ENCODE measurements around the gene NLRP11. TPM values are rescaled to one million over a fixed set of nuclear protein-coding genes. Genes with fewer than 3 reads are reported as not detected.

The NLRP11 gene
- total and polyA plus RNA-seq, 2 experiments from 2014 or later: not detected

GRCh38 chr19:55877211-55877610, 45.4 kb upstream of the NLRP11 start:
- H4K20me1 ChIP-seq (replicated peaks; ENCODE audit: insufficient read depth): no peaks in the 10 kb centered on the region
- Mint-ChIP-seq H3K36me3 (ENCODE audit: low read depth) (peaks cover 18% of the 10 kb centered on the region), H3K4me3 (no peak overlapping the region), H3K9me3 (peaks cover 89% of the 10 kb centered on the region), H3K27ac (no peak overlapping the region), H3K4me1 (no peaks in the 10 kb centered on the region), H3K27me3 (ENCODE audit: insufficient read depth, low read depth, poor library complexity) (peaks cover 4% of the 10 kb centered on the region)
- no peak for DNase-seq (ENCODE audit: low spot score)
- H3K4me1 ChIP-seq (ENCODE audit: insufficient read depth): no peaks in the 10 kb centered on the region
- no peaks in the 10 kb centered on the region for H3F3A ChIP-seq (replicated peaks; ENCODE audit: low read depth)
- H3K36me3 ChIP-seq (ENCODE audit: insufficient read depth): no peaks in the 10 kb centered on the region
- ATAC-seq: no peak
- H3K27me3 ChIP-seq (ENCODE audit: insufficient read depth): no peaks in the 10 kb centered on the region
- H3K4me2 ChIP-seq: no peak overlapping the region
- no peaks in the 10 kb centered on the region for H3K9me2 ChIP-seq (ENCODE audit: insufficient read depth)
- no peak overlapping the region for H3K27ac ChIP-seq (ENCODE audit: low read depth)
- no peak overlapping the region for H3K4me3 ChIP-seq
- no peak for TF ChIP-seq NANOG (IDR thresholded peaks at IDR 0.05; ENCODE audit: borderline replicate concordance)
- no peak for TF ChIP-seq JUNB (IDR thresholded peaks at IDR 0.05; ENCODE audit: unreplicated experiment)
- no peak overlapping the region for H2AFZ ChIP-seq
- H3K79me2 ChIP-seq (replicated peaks; ENCODE audit: insufficient read depth): no peaks in the 10 kb centered on the region

GRCh38 chr19:55870736-55871135, 38.9 kb upstream of the NLRP11 start:
- H3K4me1 Mint-ChIP-seq: no peaks in the 10 kb centered on the region
- H3K4me3 Mint-ChIP-seq: no peak overlapping the region
- Histone ChIP-seq H3K9me2 (ENCODE audit: insufficient read depth) (no peaks in the 10 kb centered on the region), H3K4me2 (no peak overlapping the region), H2AFZ (no peak overlapping the region), H4K20me1 (replicated peaks; ENCODE audit: insufficient read depth) (no peaks in the 10 kb centered on the region), H3K36me3 (ENCODE audit: insufficient read depth) (no peaks in the 10 kb centered on the region), H3K27ac (ENCODE audit: low read depth) (no peak overlapping the region), H3K79me2 (replicated peaks; ENCODE audit: insufficient read depth) (no peaks in the 10 kb centered on the region), H3F3A (replicated peaks; ENCODE audit: low read depth) (no peaks in the 10 kb centered on the region), H3K4me1 (ENCODE audit: insufficient read depth) (no peaks in the 10 kb centered on the region), H3K27me3 (ENCODE audit: insufficient read depth) (no peaks in the 10 kb centered on the region), H3K4me3 (no peak overlapping the region)
- H3K36me3 Mint-ChIP-seq (ENCODE audit: low read depth): peaks cover 27% of the 10 kb centered on the region
- peaks cover 91% of the 10 kb centered on the region for H3K9me3 Mint-ChIP-seq
- ATAC-seq (no peak), DNase-seq (ENCODE audit: low spot score) (no peak)
- peaks cover 2% of the 10 kb centered on the region for H3K27me3 Mint-ChIP-seq (ENCODE audit: insufficient read depth, low read depth, poor library complexity)
- no peak overlapping the region for H3K27ac Mint-ChIP-seq
- TF ChIP-seq POLR2AphosphoS5 (IDR thresholded peaks at IDR 0.05; ENCODE audit: low read depth): no peak
- no peak for TF ChIP-seq EZH2phosphoT487 (IDR thresholded peaks at IDR 0.05; ENCODE audit: unreplicated experiment)
- TF ChIP-seq ZNF462 (CRISPR knock-in tag; IDR thresholded peaks at IDR 0.05): no peak
- TF ChIP-seq, protein P1, sequence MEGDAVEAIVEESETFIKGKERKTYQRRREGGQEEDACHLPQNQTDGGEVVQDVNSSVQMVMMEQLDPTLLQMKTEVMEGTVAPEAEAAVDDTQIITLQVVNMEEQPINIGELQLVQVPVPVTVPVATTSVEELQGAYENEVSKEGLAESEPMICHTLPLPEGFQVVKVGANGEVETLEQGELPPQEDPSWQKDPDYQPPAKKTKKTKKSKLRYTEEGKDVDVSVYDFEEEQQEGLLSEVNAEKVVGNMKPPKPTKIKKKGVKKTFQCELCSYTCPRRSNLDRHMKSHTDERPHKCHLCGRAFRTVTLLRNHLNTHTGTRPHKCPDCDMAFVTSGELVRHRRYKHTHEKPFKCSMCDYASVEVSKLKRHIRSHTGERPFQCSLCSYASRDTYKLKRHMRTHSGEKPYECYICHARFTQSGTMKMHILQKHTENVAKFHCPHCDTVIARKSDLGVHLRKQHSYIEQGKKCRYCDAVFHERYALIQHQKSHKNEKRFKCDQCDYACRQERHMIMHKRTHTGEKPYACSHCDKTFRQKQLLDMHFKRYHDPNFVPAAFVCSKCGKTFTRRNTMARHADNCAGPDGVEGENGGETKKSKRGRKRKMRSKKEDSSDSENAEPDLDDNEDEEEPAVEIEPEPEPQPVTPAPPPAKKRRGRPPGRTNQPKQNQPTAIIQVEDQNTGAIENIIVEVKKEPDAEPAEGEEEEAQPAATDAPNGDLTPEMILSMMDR (conservative IDR thresholded peaks at IDR 0.05; ENCODE audit: low read depth in 2 of 2): no peak
- no peak for TF ChIP-seq EZH2 (IDR thresholded peaks at IDR 0.05; ENCODE audit: low read depth, unreplicated experiment)
- no peak for TF ChIP-seq CREB1 (CRISPR knock-in tag; IDR thresholded peaks at IDR 0.05; ENCODE audit: low read depth)
- TF ChIP-seq, protein P2, sequence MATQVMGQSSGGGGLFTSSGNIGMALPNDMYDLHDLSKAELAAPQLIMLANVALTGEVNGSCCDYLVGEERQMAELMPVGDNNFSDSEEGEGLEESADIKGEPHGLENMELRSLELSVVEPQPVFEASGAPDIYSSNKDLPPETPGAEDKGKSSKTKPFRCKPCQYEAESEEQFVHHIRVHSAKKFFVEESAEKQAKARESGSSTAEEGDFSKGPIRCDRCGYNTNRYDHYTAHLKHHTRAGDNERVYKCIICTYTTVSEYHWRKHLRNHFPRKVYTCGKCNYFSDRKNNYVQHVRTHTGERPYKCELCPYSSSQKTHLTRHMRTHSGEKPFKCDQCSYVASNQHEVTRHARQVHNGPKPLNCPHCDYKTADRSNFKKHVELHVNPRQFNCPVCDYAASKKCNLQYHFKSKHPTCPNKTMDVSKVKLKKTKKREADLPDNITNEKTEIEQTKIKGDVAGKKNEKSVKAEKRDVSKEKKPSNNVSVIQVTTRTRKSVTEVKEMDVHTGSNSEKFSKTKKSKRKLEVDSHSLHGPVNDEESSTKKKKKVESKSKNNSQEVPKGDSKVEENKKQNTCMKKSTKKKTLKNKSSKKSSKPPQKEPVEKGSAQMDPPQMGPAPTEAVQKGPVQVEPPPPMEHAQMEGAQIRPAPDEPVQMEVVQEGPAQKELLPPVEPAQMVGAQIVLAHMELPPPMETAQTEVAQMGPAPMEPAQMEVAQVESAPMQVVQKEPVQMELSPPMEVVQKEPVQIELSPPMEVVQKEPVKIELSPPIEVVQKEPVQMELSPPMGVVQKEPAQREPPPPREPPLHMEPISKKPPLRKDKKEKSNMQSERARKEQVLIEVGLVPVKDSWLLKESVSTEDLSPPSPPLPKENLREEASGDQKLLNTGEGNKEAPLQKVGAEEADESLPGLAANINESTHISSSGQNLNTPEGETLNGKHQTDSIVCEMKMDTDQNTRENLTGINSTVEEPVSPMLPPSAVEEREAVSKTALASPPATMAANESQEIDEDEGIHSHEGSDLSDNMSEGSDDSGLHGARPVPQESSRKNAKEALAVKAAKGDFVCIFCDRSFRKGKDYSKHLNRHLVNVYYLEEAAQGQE (IDR thresholded peaks at IDR 0.05; ENCODE audit: unreplicated experiment): no peak
- no peak for TF ChIP-seq STAT1 (IDR thresholded peaks at IDR 0.05; ENCODE audit: unreplicated experiment)
- TF ChIP-seq NANOG (IDR thresholded peaks at IDR 0.05; ENCODE audit: borderline replicate concordance): no peak

All from GM23338 (cell line).